HUES48 (cell line): ENCODE data around the gene MOGAT2.

Experiments
- H3K27ac ChIP-seq: one replicate; pipeline ENCODE4 v1.7.0; 2013; ENCODE audit warnings: low read depth, low read length, inconsistent platforms
- H3K27me3 ChIP-seq: 2 replicates; pipeline ENCODE4 v1.6.1; 2013; ENCODE audit warnings: mild to moderate bottlenecking, low read length; ENCODE audit not compliant: control insufficient read depth, insufficient read depth
- H3K36me3 ChIP-seq: 2 replicates; pipeline ENCODE4 v1.6.1; 2013; ENCODE audit warnings: low read length; ENCODE audit not compliant: control insufficient read depth, insufficient read depth
- H3K4me1 ChIP-seq: 2 replicates; pipeline ENCODE4 v1.6.1; 2013; ENCODE audit warnings: mild to moderate bottlenecking, low read length; ENCODE audit not compliant: control insufficient read depth, insufficient read depth
- H3K4me3 ChIP-seq: 2 replicates; pipeline ENCODE4 v1.5.1; 2013; ENCODE audit warnings: mild to moderate bottlenecking, low read depth, low read length
- H3K9ac ChIP-seq: 2 replicates; pipeline ENCODE4 v1.6.1; 2013; ENCODE audit warnings: mild to moderate bottlenecking, low read depth, low read length, moderate library complexity
- H3K9me3 ChIP-seq: 2 replicates; pipeline ENCODE4 v1.6.1; 2013; ENCODE audit warnings: low read length; ENCODE audit not compliant: control insufficient read depth, insufficient read depth

The MOGAT2 gene

GRCh38 chr11:75762158-75762557, 44.5 kb downstream of the MOGAT2 start:
- H3K4me1 ChIP-seq = no peaks in the 10 kb centered on the region
- H3K9me3 ChIP-seq = no peaks in the 10 kb centered on the region
- H3K36me3 ChIP-seq = no peaks in the 10 kb centered on the region
- H3K27ac ChIP-seq = no peak overlapping the region
- peaks cover 11% of the 10 kb centered on the region for H3K27me3 ChIP-seq
- no peak overlapping the region for H3K9ac ChIP-seq
- no peak overlapping the region for H3K4me3 ChIP-seq

- no peaks in the 10 kb centered on the region for H3K36me3 ChIP-seq
- H3K9me3 ChIP-seq = no peaks in the 10 kb centered on the region
- H3K4me1 ChIP-seq = no peaks in the 10 kb centered on the region
- H3K4me3 ChIP-seq = no peak overlapping the region
- H3K27ac ChIP-seq = no peak overlapping the region
- H3K9ac ChIP-seq = no peak overlapping the region
- peaks cover 18% of the 10 kb centered on the region for H3K27me3 ChIP-seq
These were observed 45.2 kb downstream of the MOGAT2 start for GRCh38 chr11:75762885-75763284.

GRCh38 chr11:75763846-75764245, 46.2 kb downstream of the MOGAT2 start:
- Histone ChIP-seq H3K9me3 (no peaks in the 10 kb centered on the region), H3K9ac (no peak overlapping the region), H3K27me3 (peaks cover 28% of the 10 kb centered on the region), H3K27ac (no peak overlapping the region), H3K4me3 (no peak overlapping the region), H3K4me1 (no peaks in the 10 kb centered on the region; the same call in 1 of the 2 replicates), H3K36me3 (no peaks in the 10 kb centered on the region)

GRCh38 chr11:75765116-75765515, 47.5 kb downstream of the MOGAT2 start:
- Histone ChIP-seq H3K4me1 (peaks cover 8% of the 10 kb centered on the region), H3K27me3 (peaks cover 40% of the 10 kb centered on the region), H3K4me3 (no peak overlapping the region), H3K9ac (no peak overlapping the region), H3K9me3 (no peaks in the 10 kb centered on the region), H3K27ac (no peak overlapping the region), H3K36me3 (no peaks in the 10 kb centered on the region)

- Histone ChIP-seq H3K27ac (no peak overlapping the region), H3K4me1 (peaks cover 8% of the 10 kb centered on the region), H3K36me3 (no peaks in the 10 kb centered on the region), H3K9me3 (no peaks in the 10 kb centered on the region), H3K9ac (no peak overlapping the region), H3K27me3 (peaks cover 56% of the 10 kb centered on the region), H3K4me3 (no peak overlapping the region)
These were observed 49.0 kb downstream of the MOGAT2 start for GRCh38 chr11:75766443-75767227.

- Histone ChIP-seq H3K4me1 (peaks cover 8% of the 10 kb centered on the region), H3K36me3 (no peaks in the 10 kb centered on the region), H3K27ac (no peak overlapping the region), H3K9ac (no peak overlapping the region), H3K4me3 (no peak overlapping the region), H3K27me3 (peaks cover 59% of the 10 kb centered on the region), H3K9me3 (no peaks in the 10 kb centered on the region)
These were observed 49.6 kb downstream of the MOGAT2 start for GRCh38 chr11:75767228-75767572.

- Histone ChIP-seq H3K27ac (no peak overlapping the region), H3K9ac (no peak overlapping the region), H3K4me1 (peaks cover 8% of the 10 kb centered on the region), H3K36me3 (no peaks in the 10 kb centered on the region), H3K4me3 (no peak overlapping the region), H3K9me3 (no peaks in the 10 kb centered on the region), H3K27me3 (peaks cover 59% of the 10 kb centered on the region)
These were observed 50.1 kb downstream of the MOGAT2 start for GRCh38 chr11:75767793-75768111.

GRCh38 chr11:75768112-75768908, 50.7 kb downstream of the MOGAT2 start, which contains the start of gene DGAT2:
DGAT2 (plus strand) TSS chr11:75768778; CDS start chr11:75768992, 214 bp downstream.
- H3K4me1 ChIP-seq = peaks cover 8% of the 10 kb centered on the region
- peak within 1 kb of the TSS; percentile 88 for H3K9ac ChIP-seq
- no peaks in the 10 kb centered on the region for H3K9me3 ChIP-seq
- H3K27me3 ChIP-seq = peaks cover 59% of the 10 kb centered on the region
- H3K36me3 ChIP-seq = no peaks in the 10 kb centered on the region
- H3K27ac ChIP-seq = peak within 1 kb of the TSS; percentile 79
- peak within 1 kb of the TSS; percentile 56 for H3K4me3 ChIP-seq

GRCh38 chr11:75768909-75769771, 51.5 kb downstream of the MOGAT2 start:
- Histone ChIP-seq H3K27ac (no peak overlapping the region), H3K36me3 (no peaks in the 10 kb centered on the region), H3K9ac (no peak overlapping the region)

GRCh38 chr11:75770102-75770501, 52.5 kb downstream of the MOGAT2 start:
- H3K4me3 ChIP-seq = no peak overlapping the region
- H3K9ac ChIP-seq = no peak overlapping the region
- no peaks in the 10 kb centered on the region for H3K9me3 ChIP-seq
- H3K27ac ChIP-seq = no peak overlapping the region
- H3K27me3 ChIP-seq = peaks cover 59% of the 10 kb centered on the region
- H3K4me1 ChIP-seq = peaks cover 13% of the 10 kb centered on the region
- H3K36me3 ChIP-seq = no peaks in the 10 kb centered on the region

More at GRCh38 chr11:75768909-75769771, 51.5 kb downstream of the MOGAT2 start:
- no peaks in the 10 kb centered on the region for H3K9me3 ChIP-seq
- H3K4me1 ChIP-seq = peaks cover 8% of the 10 kb centered on the region
- peak overlapping the region; percentile 56 for H3K4me3 ChIP-seq
- H3K27me3 ChIP-seq = peaks cover 59% of the 10 kb centered on the region
